HUES48 (cell line): ENCODE results near the gene GNB1L.

Experiments used
- H3K27ac ChIP-seq: one replicate; pipeline ENCODE4 v1.7.0; 2013; ENCODE audit warnings: low read depth, low read length, inconsistent platforms
- H3K27me3 ChIP-seq: 2 replicates; pipeline ENCODE4 v1.6.1; 2013; ENCODE audit warnings: mild to moderate bottlenecking, low read length; ENCODE audit not compliant: control insufficient read depth, insufficient read depth
- H3K36me3 ChIP-seq: 2 replicates; pipeline ENCODE4 v1.6.1; 2013; ENCODE audit warnings: low read length; ENCODE audit not compliant: control insufficient read depth, insufficient read depth
- H3K4me1 ChIP-seq: 2 replicates; pipeline ENCODE4 v1.6.1; 2013; ENCODE audit warnings: mild to moderate bottlenecking, low read length; ENCODE audit not compliant: control insufficient read depth, insufficient read depth
- H3K4me3 ChIP-seq: 2 replicates; pipeline ENCODE4 v1.5.1; 2013; ENCODE audit warnings: mild to moderate bottlenecking, low read depth, low read length
- H3K9ac ChIP-seq: 2 replicates; pipeline ENCODE4 v1.6.1; 2013; ENCODE audit warnings: mild to moderate bottlenecking, low read depth, low read length, moderate library complexity
- H3K9me3 ChIP-seq: 2 replicates; pipeline ENCODE4 v1.6.1; 2013; ENCODE audit warnings: low read length; ENCODE audit not compliant: control insufficient read depth, insufficient read depth

Gene GNB1L

DNA sequence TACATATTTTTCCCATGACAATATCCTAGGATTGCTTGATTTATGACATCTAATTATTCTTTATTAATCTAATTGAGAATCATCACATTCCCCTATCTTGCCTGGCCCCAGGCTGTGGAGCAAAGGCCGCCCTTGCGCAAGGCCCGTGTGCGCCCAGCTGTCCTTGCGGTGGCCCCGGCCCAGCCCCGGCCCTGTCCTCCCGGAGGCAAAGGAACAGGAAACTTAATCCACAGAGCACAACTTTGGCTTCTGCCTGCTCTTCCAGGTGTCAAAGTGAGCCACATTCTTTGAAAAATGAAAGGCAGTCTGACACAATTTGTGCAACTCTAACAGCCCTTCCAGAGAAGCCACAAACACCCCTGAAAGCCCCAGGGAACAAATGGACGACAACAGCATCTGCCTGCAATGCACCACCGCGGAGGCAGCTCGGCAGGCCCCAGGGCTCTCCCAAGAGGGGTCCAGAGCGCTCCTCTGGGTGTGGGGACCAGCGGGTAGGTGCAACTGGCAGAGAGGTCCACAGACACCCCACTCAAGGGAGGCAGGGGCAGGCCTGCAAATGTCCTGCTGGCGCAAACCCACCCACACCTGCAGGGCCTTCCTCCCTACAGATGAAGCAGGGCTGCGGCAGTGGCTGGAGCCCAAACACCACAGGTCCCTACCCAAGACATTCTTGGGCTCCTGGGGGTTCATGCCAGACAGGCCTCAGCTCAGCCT lies 30.3 kb downstream of the GNB1L start:
- no peak overlapping the region for H3K27ac ChIP-seq

DNA sequence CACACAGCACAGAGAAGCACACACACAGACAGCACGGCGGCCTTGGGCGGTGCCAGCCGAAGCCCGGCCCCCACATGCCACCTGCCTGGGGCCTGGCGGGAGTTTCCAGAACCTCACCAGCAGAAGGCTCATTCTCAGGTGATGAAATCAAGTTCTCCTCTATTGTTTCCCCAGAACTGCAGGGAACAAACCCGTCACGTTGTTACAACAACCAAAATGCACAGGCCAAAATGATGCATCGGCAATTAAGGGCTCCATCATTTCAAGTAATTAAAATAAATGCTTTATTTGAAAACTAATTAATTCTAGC lies 30.8 kb downstream of the GNB1L start:
- Histone ChIP-seq H3K9me3 (no peaks in the 10 kb centered on the region), H3K9ac (no peak overlapping the region), H3K4me1 (no peaks in the 10 kb centered on the region; the same call in 1 of the 2 replicates), H3K27me3 (no peaks in the 10 kb centered on the region), H3K4me3 (no peak overlapping the region), H3K27ac (no peak overlapping the region), H3K36me3 (no peaks in the 10 kb centered on the region)

More for the DNA sequence above, 30.3 kb downstream of the GNB1L start:
- Histone ChIP-seq H3K36me3 (no peaks in the 10 kb centered on the region), H3K27me3 (no peaks in the 10 kb centered on the region), H3K9ac (no peak overlapping the region), H3K4me3 (no peak overlapping the region), H3K4me1 (no peaks in the 10 kb centered on the region; the same call in 1 of the 2 replicates), H3K9me3 (no peaks in the 10 kb centered on the region)

DNA sequence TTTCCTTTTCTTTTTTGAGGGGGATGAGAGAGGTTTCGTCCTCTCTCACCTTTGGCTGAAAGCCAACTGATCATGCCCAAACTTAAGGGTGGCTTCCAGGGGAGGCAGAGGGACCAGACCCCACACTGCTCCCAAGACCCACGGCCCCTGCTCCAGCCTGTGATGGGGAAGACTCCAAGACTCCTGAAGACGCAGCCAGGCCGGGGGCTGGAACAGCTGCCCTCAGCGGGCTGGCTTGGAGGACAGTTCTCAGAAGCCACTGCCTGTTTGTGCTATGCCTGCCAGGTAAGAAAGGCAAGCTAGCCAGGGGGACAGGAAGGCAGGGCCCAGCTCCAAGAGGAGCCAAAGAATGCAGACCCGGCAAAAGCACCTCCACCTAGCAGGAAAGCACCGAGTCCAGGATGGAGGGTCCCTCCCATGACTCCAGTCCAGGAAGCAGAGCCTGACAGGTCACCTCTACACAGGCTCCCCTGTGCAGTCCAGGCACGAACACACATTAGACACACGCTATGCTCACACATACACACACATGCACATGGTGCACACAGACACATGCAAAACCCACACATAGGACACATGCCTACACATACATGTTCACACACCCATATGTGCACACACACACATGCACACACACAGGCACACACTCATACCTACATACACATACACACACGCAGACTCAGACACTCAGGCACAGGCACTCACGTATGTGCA lies 31.3 kb downstream of the GNB1L start:
- no peak overlapping the region for H3K9ac ChIP-seq
- H3K27me3 ChIP-seq = no peaks in the 10 kb centered on the region
- H3K4me3 ChIP-seq = no peak overlapping the region
- H3K4me1 ChIP-seq = no peaks in the 10 kb centered on the region; the same call in 1 of the 2 replicates
- no peaks in the 10 kb centered on the region for H3K36me3 ChIP-seq
- no peaks in the 10 kb centered on the region for H3K9me3 ChIP-seq
- no peak overlapping the region for H3K27ac ChIP-seq

DNA sequence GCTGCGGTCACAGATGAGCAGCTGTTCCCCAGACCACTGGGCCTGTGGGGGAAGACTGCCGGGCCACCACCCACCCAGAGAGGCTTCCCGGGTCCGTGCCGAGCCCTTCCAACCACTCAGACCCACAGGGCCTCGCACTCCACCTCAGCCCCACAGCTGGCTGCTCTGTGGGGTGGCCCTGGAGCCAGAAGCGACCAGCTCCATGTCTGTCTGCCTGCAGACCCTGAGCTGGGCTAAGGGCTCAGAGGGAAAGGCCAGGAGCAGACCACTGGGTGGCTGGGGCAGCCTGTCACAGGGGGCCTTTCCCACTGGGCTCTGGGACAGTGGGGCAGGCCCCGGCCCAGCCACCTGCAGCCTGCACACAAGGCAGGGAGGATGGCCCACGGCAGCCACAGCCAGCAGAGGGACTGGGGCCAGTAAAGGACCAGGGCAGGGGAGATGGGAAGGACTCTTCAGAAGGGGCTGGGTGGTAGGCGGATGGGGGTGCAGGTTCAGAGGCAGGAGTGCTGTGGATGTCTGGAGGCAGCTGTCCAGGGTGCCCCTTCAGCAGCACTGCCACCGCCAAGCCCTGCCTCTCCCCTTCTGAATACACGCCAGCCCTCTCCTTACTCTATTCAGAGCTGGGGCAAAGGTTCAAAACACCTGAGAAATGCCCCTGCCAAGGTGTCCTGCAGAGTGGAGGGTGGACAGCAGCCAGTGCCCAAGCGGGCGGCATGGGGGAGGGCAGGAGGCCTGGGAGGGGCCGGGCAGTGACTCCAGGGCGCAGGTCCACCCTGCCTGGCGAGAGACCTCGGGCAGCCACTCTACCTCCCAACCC lies 32.2 kb downstream of the GNB1L start:
- Histone ChIP-seq H3K9ac (no peak overlapping the region), H3K36me3 (no peaks in the 10 kb centered on the region), H3K27me3 (no peaks in the 10 kb centered on the region), H3K4me3 (no peak overlapping the region), H3K27ac (no peak overlapping the region), H3K9me3 (no peaks in the 10 kb centered on the region), H3K4me1 (no peaks in the 10 kb centered on the region; the same call in 1 of the 2 replicates)

DNA sequence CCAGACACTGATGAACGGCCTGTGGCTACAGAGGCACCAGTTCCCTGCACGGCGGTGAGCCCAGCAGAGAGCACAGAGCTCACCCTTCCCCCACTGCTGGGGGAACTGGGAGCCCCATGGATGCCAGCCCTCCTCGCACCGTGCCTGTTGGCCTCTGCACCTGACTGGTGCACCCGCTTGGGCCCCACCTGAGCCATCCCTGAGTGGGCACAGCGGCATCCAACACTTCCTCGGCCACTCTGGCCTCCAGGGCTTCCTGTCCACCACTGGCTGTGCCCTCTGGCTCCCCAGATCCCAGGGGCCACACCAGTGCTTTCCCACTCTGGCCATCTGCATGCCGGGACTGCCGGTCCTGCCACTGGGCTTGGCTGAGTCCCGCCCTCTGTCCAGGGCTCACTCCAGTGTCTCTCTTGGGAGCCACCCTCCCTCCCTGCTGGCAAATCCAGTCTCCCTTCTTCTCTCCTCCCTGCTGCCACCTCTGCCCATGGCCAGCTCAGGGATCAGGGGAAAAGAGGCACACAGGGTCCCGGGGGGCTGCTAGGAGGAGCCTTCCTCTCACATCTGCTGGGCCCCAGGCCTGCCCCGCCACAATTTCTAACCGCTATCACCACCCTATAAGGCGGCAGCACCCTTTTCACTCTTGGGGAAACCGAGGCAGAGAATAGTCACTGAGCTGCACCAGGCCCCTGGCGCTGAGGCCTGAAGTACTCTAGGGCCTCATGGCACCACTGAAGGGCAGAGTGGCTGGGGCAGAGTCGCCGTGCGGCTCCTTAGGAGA lies 33.0 kb downstream of the GNB1L start:
- H3K9ac ChIP-seq = no peak overlapping the region
- no peaks in the 10 kb centered on the region for H3K9me3 ChIP-seq
- H3K36me3 ChIP-seq = no peaks in the 10 kb centered on the region
- H3K4me3 ChIP-seq = no peak overlapping the region
- no peaks in the 10 kb centered on the region; the same call in 1 of the 2 replicates for H3K4me1 ChIP-seq
- no peaks in the 10 kb centered on the region for H3K27me3 ChIP-seq
- H3K27ac ChIP-seq = no peak overlapping the region

DNA sequence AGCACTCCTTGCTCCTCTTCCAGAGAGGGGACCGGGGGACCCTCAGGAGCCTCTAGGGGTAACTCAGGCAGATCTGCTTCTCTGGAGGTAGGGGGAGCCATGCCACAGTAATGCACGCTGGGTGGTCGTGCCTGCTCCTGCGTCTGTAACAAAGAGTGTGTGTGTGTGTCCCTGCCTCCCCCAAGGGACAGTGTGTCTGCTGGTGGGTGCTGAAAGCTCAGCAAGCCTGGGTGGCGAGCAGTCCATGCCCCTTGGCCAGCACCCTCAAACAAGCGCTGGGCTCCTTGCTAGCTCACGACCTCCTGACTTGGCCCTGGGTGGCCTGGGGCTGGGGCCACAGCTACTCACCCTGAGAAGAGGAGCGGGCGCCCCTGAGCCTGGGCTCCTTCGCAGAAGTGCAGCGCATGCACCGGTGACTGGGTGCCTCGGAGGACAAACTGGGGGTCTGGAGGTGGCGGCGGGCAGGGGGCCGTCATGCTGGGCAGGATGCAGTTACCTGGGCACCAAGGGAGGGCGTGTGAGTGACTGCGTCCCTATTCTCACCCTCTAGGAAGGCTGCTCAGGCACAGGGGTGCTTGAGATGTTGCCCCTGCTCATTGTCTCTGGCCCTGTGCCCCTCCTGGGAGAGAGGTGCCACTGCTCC lies 33.7 kb downstream of the GNB1L start:
- Histone ChIP-seq H3K4me1 (no peaks in the 10 kb centered on the region; the same call in 1 of the 2 replicates), H3K9ac (no peak overlapping the region), H3K9me3 (no peaks in the 10 kb centered on the region), H3K27me3 (no peaks in the 10 kb centered on the region), H3K4me3 (no peak overlapping the region), H3K27ac (no peak overlapping the region), H3K36me3 (no peaks in the 10 kb centered on the region)

DNA sequence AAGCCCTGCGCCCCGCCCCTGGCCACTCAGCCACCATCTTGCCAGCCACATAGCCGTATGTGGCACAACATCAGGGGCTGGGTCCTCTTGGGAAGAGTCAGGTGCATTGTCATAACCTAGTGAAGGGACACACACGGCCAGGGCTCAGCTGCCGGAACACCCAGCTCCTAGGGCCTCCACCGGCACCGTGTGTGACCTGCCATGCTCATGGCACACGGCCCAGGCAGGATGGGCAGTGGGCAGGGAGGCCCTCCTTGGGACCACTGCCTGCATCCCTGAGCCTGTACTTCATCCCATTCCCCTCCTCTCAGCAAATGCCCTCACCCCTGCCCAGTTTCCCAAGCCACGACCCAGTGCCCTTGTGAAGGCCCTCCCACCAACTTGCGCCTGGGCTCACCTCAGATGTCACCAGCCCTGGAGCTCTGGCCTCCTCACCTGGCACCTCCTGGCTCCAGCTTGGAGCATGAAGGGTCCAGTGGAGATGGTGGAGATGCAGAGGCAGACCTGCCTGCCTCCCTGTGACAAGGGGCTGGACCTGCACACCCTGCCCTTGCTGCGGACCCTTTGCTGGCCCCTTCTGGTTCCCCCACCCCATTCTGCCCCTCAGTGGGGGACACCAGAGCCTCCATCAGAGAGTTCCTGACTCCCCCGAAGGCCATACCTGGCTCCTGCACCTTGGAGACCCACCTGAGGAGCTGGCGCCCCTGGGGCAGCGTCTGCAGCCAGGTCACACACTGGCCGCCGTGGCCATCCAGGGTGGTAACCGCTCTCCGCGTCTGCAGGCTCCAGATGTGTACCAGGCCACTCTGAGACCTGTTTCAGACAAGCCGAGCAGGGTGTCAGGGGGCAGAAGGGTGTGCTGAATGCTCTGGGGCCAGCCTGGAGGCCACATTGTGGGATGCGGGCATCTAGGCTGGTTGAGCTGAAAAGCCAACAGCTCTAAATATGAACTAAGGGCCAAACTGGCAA lies 34.5 kb downstream of the GNB1L start:
- no peak overlapping the region for H3K4me3 ChIP-seq
- H3K27ac ChIP-seq = no peak overlapping the region
- H3K4me1 ChIP-seq = no peaks in the 10 kb centered on the region; the same call in 1 of the 2 replicates
- no peak overlapping the region for H3K9ac ChIP-seq
- no peaks in the 10 kb centered on the region for H3K27me3 ChIP-seq
- no peaks in the 10 kb centered on the region for H3K9me3 ChIP-seq
- H3K36me3 ChIP-seq = no peaks in the 10 kb centered on the region

DNA sequence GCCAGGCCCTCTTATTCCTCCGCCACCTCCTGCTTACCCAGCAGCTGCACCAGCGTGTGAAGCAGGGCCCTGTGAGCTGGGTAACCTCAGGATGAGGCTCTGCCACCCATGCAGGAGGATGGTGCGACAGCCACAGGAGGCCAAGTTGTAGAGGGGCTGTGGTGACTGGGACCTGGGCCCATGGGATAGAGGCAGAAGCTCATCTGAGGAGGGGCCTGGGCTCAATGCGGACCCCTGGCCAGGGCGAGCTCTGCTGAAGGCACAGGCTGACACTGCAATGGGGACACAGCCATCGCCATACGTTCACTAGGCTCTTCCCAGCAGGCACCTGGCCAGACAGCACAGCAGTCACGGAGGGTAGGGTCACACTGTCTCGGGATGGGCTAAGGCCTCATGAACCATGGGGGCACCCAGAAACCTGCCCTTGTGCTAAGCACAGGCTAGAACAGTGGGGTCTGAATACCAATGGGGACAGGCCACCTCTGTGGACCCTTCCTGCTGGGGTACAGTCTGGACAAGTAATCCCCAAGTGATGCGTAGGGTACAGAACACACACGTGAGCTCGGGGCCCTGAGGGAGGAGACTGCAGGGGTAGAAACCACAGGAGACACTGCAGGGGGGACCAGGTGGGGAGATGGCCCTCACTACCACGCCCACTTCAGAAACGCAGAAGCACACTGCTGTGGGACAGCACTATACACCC lies 35.3 kb downstream of the GNB1L start:
- Histone ChIP-seq H3K9me3 (no peaks in the 10 kb centered on the region), H3K36me3 (no peaks in the 10 kb centered on the region), H3K4me1 (no peaks in the 10 kb centered on the region; the same call in 1 of the 2 replicates), H3K27me3 (no peaks in the 10 kb centered on the region), H3K4me3 (no peak overlapping the region), H3K27ac (no peak overlapping the region), H3K9ac (no peak overlapping the region)
